GM18861 (cell line): ENCODE data around the gene ATP8A1.

Source experiments
- ATAC-seq: cut with Tn5 transposase; IDR thresholded peaks from one replicate; pipeline ENCODE4 v1.9.1; 2021; ENCODE audit not compliant: unreplicated experiment

Gene ATP8A1

DNA sequence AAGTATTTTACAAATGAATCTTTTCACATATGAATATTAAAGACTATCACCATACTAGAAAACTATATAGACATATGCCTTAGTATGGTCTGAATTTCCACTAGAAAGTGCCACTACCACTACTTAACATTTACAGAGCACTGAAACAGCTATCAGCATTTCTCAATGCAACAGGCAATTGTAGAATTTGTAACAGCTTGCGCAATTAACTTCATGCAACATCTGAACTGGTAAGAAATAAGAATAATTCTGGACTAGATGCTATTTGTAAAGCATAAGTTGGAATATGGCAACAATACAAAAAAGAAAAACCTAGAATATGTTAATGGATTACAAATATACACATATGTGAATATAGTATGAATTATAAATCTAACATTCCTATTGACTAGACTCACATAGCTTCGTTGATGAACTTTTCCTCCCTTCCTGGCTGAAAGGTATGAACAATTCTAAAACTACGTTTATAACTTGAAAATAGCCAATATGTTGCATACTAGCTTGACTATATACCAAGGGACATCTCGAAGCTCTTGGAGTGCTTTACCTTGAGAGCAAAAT is 82.0 kb downstream of the ATP8A1 start:
- no peak for ATAC-seq

DNA sequence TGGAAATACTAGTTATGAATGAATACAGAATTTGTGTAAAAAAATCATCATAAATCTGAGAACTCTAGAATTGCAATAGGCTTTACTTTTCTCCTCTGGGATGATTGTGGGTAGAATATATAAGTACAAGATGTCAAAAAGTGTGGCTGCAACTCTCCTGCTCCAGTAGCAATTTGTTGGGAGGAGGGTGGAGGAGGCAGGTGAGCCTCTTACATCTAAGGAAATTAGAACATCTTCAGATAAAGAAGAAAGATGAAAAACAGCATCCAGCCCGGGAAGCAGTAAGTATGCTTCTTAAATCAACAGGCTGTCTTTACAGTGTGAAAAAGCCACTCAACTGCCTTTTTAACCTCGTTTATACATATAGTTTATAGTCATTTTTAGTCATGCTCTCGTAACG is 83.7 kb downstream of the ATP8A1 start:
- no peak for ATAC-seq

DNA sequence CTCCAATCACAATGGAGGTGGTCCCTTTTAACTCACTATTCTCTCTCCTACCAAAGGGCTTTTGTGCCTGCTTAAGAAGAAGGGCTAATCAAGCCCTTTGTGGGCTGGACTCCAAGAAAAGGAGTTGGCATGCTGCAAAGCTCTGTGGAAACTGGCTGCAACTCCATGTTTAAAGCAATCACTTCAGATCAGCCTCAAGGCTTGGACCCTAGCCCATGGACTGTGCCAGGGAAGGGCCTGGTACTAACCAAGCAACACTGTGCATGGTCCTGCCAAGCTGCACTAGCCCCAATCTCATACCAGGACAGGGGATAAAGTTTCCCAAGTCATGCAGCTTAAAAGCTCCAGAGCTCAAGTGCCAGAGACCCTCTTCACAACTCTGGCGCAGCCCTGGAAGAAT is 86.7 kb downstream of the ATP8A1 start:
- no peak for ATAC-seq

DNA sequence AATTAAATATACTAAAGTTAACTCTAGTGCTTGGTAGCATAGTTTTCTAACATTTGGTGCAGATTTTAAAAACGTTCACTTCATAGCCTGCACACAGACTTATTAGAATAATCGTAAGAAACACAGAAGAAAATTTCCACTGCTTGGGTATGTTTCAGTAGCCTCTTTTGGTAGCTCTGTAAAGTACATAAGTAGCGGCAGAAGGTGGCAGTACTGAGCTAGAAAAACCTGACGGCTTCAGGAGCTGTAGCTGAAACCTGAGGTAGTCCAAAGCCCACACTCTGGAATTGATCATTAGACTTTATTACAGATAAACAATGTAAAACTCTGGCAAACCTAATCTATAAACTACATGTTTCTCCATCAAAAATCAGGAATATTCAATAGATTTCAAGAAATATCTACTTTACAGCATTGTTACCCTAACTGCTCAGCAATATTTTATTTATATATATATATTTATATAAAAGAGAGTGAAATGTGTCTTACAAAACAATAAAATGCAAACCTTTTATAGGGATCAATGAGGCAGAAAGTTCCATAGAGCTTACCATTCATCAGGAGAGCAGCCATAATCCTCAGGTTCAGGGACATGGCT is 88.2 kb downstream of the ATP8A1 start:
- peak; percentile 95 for ATAC-seq

DNA sequence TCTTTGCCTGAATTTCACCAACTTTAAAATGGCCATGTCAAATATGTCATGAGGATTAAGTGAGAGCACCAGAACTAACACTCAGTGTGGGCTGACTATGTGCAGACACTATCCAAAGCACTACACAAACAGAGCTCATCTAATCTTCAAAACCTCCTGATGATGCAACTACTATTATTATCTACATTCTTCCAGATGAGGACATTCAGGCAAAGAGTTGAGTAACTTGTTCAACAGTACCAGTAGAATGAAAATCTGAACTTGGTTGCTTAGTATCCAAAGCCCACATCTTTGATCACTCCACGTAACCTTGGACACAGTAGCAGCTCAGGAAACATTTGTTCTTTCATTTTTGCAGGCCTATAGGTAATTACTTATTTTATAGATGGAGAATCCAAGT is 90.1 kb downstream of the ATP8A1 start:
- ATAC-seq, result no peak

DNA sequence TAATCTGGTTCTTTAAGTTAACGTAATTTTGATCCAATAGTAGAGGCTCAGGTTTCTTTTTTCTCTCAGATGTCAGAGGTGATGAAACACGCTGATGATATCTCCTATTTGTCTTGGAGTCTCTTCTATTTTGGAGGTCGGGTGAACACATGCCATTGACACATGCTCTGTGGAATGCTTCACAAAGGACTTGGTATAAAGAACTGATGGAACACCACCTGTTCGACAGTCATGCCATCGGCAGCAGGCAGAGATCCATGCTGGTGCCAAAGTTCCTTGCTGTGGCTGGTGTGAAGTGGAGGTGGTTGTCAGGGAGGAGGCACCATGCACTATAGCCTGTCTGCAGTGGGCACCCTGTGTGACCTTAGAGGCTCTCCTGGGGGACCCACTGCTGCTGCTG is 94.9 kb downstream of the ATP8A1 start:
- no peak for ATAC-seq

DNA sequence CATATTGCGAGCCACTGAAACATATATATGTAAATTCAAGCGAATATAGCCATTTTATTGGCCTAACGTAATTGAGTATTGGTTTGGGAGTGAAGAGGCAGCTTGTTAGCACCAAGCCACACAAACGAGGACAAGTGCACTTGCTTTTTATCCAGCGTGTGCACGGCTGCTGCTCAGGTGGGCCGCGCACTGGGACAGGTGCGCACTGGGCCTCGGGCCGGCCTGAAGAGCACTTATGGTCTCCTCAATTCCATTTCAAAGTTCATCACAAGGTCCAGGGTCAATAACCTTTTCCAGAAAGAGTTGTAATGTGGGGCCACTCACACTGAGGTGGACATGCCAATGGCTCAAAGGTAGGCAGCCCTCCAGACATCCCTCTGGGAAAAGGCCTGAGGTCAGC is 95.9 kb downstream of the ATP8A1 start:
- ATAC-seq, result no peak

DNA sequence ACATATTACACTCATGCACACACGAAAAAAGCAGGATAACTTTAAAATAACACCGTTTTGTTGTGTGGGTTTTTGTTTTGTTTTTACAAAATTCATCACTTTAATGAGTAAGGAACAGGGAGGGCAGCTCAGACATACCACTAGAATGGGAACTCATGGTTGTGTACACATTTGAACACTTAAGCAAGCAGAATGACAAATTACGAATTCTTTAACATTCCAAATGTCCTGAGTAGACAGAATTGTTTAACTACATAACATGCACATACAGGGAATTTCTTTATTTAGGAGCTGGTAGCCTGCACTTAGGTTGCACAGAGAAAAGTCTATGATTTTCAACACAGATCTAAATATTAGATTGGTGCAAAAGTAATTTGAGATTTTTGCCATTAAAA is 96.4 kb downstream of the ATP8A1 start:
- ATAC-seq, result no peak

DNA sequence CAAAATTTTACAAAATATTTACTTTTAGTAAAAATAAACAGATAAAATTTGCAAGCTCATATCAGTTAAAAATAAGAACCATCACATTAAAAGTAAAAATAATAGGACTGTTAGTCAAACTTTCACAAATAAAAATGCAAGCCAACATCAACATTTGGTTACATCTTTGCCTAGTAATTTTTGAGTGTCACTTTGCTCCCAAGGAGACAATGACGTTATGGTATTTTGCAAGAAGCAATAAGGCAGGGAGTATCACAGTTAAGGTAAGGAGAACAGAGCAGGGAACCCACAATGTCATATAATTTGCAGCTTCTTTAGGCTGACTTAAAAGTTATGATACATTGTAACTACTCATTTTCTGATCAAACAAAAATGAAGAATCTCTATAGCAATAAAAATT is 98.7 kb downstream of the ATP8A1 start:
- no peak for ATAC-seq

DNA sequence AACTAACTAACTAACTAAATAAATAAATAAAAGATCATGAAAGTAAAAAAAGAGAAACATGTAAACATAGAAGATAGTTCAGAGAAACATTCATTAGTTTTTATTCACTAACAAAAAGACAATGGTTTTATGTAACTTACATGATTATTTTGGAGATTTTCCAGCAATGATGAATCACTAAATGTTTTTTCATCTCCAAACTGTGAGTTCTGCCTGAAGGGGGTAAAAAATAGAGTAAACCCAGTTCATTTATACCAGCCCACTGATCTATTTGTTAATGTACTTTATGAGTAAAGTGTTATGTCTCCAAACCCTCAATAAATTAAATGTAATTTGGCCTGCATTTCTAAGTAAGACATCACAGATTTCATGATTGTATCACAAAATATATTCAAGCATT is 101.1 kb downstream of the ATP8A1 start:
- no peak for ATAC-seq

DNA sequence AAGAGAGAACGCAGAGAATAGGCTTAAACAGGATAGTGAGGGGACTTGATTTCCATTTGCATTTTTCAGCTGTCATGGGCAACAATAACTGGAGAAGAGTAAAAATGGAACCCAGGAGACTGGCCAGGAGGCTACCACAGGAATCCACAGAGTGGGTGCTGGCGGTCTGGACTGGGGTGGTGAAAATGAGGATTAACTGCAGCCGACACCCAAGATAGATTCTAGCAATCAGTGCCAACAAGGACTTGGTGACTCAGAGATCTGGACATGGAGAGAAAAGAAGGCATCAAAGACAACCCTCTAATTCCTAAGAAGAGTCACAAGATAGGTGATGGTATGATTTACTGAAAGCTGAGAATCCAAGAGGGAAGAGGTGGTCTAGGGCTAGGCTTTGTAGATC is 102.8 kb downstream of the ATP8A1 start:
- ATAC-seq, result no peak

DNA sequence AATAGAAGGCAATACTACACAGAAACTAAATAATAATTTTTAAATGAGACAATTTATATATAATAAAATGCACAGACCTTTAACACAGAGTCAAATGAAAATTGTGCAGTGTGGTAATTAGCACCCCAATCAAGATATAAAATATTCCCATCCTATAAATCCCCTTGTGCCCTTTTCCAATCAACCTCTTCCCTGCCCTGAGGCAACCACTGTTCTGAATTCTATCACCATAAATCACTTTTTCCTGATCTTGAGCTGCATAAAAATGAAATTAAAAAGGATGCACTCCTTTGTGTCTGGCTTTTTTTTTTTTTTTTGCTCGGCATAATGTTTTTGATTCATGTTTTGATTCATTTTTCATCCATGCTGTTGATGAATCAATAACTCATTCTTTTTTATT is 107.0 kb downstream of the ATP8A1 start:
- no peak for ATAC-seq

DNA sequence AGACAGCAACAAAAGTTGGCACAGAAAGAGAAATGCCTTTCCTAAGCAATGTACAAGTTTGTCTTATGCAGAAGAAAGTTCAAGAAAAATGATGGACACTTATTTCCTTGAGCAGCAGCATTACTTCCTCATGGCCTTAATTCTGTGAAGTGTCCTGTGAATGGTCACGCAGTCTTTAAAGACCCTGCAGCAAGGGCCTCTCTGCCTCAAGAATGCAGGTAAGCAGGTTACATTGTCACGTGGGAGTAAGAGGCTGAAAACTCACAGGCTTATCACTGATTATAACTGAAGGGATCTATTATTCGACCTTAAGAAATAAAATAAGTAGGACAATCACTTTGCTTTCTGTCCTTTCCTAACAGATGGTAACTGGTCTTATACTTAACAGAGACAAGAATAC is 109.1 kb downstream of the ATP8A1 start:
- ATAC-seq, result no peak

DNA sequence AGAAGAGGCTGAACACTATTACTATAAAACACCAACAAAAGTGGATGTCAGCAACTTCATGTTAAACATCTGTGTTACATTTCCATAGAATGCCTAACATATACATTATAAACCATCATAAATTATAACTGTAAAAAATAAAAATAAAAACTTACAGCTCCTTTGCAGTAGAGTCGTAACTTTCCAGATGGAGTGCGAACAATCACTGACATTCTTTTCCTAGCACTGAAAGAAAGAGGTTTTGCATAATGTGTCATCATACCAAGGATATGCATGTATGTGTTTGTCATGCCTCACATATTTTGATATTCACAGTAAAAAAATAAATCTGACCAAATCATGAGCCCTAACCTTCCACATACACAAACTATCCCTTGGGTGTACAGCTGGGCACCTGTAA is 113.1 kb downstream of the ATP8A1 start:
- no peak for ATAC-seq

DNA sequence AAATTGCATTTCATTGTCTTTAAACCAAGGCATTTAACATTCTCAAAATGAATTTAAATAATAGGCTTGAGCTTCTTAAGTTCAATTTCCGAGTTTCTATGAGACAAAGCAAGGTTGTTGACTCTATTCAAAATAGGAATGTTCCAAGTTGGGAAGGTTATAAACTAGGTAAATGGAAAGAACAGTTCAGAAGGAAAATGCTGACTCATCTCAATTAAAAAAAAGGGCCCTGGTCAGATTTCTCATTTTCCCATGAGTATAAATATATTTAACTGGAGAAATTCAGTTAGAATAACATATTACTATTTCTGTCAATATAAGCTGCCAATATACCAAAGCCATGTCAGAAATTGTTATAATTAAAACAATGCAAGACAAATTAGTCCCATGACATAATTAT is 113.8 kb downstream of the ATP8A1 start:
- no peak for ATAC-seq

DNA sequence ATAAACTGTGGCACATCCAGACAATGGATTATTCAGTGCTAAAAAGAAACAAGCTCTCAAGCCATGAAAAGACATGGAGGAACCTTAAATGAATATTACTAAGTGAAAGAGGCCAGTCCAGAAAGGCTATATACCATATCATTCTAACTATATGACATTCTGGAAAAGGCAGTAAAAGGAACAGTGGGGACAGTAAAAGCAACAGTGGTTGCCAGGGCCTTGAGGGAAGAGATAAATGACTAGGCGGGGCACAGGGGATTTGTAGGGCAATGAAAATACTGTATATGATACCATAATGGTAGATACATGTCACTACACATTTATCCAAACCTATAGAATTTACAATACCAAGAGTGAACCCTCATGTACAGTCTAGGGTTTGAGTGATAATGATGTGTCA is 115.3 kb downstream of the ATP8A1 start:
- no peak for ATAC-seq

DNA sequence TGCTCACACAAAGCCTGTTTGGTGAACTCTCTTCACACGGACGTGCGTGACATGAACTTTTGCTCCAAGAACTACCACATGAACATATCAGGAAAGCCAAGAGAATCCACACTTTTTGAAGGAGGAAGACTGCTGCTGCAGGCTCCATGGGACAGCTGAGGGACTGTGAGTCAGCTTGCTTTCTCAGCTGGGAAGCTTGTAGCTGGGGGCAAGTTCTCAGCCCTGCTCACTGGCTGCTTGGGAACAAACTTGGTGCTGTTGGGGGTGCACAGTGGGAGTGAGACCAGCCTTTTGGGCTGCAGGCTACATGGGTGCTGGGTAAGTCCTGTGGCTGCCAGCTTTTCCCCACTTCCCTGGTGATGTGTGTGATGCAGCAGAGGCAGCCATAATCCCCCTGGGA is 123.9 kb downstream of the ATP8A1 start:
- no peak for ATAC-seq

DNA sequence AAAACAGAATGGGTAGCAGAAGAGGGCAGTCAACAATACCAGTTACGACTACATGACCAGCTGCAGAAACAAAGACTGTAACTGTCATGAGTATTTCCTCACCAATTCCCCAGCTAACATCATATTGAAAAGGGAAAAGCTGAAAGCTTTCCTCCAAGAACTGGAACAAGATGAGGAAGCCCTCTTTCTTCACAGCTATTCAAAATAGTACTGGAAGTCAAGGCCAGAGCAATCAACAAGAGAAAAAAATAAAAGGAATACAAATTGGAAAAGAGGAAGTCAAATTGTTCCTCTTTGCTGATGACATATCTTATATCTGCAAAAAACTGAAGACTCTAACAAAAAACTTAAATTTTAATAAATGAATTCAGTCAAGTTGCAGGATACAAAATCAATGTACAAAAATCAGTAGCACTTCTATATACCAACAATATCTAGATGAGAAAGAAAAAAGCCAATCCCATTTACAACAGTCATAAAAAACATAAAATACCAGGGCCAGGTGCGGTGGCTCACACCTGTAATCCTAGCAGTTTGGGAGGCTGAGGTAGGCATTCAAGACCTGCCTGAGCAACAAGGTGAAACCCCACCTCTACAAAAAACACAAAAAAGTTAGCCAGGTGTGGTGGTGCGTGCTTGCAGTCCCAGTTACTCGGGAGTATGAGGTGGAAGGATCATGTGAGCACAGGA is 125.4 kb downstream of the ATP8A1 start:
- no peak for ATAC-seq

DNA sequence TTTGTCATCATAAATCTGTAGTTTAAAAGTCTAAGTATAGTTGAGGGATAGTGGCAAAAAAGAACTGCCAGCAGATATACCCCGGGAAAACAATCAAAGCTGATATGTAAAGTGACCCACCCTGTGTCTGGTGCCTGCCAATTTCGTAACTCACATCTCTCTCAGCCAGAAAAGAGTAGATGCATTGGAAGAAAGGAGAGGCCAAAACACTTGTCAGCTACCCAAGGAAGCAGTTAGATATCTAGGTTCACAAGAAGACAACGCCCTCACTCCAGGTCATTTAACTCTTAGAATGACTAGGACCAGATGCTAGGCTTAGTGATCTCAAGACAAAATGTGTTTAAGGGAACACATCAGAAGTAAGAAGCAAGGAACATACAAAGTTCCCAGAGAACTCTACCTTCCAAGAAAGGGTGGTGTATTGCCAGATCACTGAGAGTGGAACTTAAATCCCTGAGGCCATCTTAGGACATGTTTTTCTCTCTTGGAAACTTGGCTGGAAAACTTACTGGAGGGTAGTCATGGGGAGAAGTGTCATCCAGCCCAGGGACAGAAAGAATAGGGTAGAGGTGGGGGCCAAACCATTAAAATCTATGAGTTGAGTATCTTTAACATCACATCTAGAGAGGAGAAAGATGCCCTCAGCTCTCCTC is 133.7 kb downstream of the ATP8A1 start:
- no peak for ATAC-seq

DNA sequence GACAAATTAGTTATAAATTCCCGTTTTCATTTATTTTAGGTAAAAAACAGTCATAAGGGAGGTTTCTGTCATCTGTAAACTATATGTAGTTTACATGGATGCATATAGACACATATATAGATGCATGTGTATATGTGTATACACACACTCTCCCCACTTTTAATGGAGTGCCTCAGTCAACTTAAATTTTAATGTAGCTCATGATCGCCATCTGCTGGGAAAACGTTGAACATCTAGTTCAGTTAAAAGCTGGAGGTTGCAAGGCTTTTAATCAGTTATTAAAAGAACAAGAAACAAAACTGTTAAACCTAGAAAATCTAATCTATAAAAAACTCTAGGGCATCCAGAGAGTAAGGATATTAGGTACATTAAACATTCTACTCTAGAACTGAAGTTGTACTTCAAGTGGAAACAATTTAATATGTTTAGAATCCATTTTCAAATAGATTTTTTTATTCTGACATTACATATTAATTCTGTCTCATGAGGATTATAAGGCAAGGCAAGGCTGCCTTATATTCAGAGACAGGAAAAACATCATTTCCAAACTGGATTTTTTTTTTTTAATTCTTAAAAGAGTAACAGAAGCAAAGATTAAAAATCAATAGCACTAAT is 137.0 kb downstream of the ATP8A1 start:
- no peak for ATAC-seq

DNA sequence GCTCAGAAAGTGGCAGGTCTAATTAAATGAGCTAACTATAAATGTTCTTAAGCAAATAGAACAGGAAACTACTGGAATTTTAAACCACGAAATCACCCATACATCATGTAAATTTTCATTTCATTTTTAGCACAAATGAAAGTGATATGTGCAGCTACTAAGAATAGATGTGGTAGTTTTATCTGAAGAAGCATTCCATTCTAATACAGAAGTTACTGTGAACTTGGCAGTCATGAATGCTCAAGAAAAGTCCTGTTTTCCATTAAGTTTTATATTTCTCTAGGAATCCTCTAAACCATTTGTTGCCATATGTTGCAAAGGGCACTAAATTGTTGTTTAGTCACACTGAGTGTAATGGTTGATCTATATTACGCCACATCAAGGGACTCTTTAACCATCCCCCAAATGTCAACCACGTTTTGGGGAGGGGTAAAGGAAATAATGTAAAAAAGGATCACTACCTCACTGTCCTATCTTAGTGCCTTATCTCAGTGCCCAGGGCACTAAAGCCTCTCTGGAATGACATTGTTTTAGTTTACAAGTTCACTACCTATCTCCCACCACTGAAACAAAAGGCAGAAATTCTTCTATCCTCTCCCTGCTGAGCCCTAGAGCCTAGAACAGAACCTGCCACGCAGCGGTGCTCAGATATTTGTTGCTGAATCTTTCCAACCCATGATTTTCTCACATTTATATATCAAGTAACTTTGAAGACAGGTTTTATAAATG is 141.6 kb downstream of the ATP8A1 start:
- no peak for ATAC-seq
